Measurements from ENCODE around the gene PKIB.

Gene PKIB

GRCh38 chr6:122671251-122671650 is 61.0 kb downstream of the PKIB start:
- DNase-seq: no peak

DNA sequence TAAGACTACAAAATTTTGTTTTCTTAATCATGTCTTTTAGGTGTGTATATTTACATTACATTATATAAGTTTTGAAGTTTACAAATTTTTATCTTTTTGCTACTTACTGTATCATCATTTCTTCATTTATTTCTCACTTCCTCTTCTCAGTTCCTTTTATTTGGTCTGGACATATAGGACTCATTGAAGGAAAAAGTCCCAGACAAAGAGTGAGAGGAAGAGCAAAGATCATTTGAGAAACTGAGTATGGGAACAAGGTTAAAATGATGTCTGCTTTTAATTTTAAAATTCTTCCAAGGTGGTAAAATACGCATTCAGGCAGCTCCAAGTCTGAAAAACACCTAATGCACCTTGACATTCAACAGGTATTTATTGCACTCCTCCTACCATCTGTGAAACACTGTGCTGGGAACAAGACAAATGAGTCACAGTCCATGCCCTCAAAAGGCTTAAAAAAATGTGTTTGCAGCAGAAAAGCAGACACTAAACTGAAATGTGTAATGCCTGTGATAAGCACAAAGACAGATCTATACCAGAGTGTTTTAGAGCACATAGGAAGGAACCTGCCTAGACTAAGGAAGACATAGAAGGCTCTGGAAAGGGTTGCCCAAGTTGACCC is 63.2 kb downstream of the PKIB start:
- DNase-seq: no peak

- no peak for DNase-seq
Measured at GRCh38 chr6:122676146-122676545, 65.9 kb downstream of the PKIB start.

DNA sequence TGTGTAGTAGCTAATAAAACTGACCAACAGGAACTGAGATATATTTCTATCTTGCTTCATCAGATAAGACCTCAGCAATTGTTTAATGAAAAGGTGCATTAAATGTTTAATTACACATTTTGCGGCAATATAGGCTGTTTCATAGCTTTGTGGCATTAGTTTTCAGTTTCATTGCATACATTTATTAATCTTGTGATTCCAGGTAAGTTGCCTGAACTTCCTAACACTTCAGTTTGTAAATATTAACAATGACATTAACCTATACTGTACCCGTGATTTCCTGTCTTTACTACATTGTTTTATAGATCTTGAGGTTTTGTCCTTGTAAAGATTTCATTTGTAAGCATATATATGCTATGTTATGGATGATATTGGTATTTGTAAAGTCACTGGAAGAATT is 66.5 kb downstream of the PKIB start:
- no peak for DNase-seq

DNA sequence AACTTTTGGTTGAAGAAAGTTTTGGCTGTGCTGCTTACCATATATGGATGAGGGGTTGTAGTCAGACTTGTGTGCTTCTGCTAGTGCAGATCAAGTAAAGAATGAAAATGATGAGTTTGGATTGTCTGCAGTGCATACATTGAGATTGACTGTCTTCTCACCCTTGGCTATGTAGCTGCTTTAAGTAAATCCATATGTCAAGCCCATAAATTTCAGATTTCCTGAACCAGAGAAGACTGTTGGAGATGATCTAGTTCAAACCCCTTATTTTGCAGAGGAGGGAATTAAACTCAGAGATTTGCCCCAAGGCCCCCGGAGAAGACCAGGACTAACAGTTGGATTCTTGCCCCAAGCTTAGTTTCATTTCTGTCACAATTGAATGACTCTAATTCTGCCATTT is 67.2 kb downstream of the PKIB start:
- no peak for DNase-seq

GRCh38 chr6:122678841-122679240 is 68.6 kb downstream of the PKIB start:
- DNase-seq: no peak

DNA sequence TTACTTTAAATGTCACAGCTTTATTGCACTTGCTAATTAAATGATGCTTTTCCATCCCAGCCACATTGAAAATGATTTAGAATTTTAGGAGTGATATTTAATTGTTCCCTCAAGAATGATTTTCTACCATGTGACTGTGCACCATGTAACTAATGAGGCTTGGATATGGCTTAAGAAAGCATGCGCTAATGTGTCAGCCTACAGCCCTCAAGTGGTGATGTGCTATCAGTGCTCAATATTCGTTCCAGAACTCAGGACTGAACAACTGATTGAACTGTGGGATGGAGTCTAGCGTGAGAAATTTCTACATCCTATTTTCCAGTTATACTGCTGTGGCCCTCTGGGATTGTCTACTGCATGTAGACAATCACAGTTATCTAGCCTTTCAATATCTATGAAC is 71.5 kb downstream of the PKIB start:
- no peak for DNase-seq

- no peak for DNase-seq
Measured at GRCh38 chr6:122683989-122684651, 73.9 kb downstream of the PKIB start.

GRCh38 chr6:122692175-122692598 is 82.0 kb downstream of the PKIB start:
- DNase-seq: no peak

DNA sequence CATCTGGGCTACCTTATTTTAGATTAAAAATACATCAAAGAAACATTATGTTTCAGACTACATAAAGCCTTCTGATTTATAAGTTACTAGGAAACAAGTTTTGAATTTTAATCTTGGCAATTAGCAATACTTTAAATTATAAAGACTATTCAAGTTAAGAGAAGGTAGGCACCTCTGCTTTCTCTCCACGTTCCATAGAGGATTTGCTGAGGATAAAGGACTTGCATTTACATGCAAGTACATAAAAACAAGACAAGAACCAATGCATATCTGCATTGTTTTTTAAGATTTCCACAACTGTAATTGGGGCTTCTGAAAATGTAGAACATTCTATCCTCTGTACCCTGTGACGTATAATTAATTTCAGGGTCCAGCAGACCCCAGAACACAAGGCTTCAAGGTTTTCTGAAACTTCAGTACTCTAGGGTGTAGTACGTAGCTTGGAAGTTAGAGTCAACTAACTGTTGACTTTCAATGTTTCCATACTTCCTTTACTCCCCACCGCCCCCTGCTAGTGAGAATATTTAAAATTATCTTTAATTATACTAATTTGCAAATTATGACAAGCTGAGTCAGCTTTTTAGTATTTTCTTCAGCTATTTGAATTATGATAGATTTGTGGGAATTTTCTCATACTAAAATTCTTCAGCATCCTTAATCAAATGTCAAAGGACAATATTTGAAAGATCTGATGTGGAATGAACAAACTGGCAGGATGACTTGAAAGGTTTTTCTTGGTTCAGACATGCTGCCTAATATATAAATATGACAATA is 82.8 kb downstream of the PKIB start:
- no peak for DNase-seq

- DNase-seq: no peak
Measured at GRCh38 chr6:122694075-122694474, 83.9 kb downstream of the PKIB start.

GRCh38 chr6:122694602-122695001 is 84.4 kb downstream of the PKIB start:
- DNase-seq: no peak

- DNase-seq: no peak
Measured at GRCh38 chr6:122695188-122695587, 85.0 kb downstream of the PKIB start.

GRCh38 chr6:122696079-122696478 is 85.9 kb downstream of the PKIB start:
- DNase-seq: no peak

GRCh38 chr6:122696853-122697252 is 86.6 kb downstream of the PKIB start:
- DNase-seq: no peak

GRCh38 chr6:122697458-122697857 is 87.3 kb downstream of the PKIB start:
- DNase-seq: no peak

DNA sequence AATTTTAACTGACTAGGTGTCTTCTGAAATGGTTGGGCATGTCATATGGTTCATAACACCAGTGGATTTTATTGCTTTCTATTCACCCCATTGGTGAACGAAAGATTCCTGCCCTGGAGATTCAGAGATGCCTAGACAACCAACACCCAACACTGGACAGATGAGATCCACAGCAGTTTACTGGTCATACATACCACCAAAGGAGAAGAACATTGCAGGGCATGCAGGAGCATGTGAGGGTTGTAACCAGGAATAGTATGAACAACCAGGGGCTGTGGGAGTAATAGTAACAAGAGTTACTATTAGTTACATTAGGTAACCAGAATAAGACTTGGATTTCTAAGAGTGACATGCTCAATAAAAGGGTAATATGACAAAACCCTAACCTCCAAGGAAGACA is 91.5 kb downstream of the PKIB start:
- DNase-seq: no peak

DNA sequence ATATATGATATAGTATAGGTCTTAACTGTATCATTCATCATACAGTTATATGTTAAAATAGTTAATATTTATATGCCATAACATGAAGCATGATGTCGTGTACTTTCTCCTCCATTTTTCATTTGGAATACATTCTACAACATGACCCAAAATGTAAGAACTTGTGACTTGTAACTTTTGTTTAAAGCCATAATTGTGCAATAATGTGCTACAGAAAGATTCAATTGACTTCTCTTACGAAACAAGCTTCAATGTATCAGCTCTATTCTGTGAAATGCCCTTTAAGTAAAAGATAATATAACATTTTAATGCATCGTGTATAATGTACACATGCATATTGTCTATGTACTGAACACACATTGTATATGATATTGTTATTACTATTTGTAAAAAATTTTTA is 92.6 kb downstream of the PKIB start:
- DNase-seq: no peak

- DNase-seq: no peak
Measured at GRCh38 chr6:122704066-122704465, 93.9 kb downstream of the PKIB start.

DNA sequence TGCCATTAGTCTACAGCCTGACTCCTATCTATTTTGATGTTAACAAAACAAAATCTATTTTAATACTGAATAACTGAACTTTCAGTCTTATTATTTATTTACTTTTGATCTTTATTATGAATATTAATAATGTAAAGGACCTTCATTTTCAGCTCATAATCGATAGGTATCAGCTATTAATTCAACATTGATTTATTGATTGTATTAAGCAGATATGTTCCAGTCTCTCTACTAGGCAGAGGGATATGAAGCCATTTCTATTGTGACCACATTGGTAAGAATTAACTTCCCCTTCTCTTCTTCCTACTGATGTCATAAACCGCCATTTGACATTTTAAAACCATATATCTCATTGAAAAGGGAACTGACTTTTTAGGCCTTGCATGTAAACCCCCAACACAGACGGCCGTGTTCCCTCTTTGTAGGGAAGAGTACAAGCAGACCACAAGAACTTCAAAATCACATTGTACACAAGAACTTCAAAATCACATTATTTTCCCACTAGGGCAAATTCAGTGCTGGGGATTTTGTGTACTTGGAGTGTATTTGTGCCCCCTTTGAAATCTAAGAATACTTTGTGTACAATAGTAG is 99.8 kb downstream of the PKIB start:
- peak; percentile 6 for DNase-seq

GRCh38 chr6:122710908-122711635 is 100.9 kb downstream of the PKIB start:
- no peak for DNase-seq

GRCh38 chr6:122712093-122712447 is 101.9 kb downstream of the PKIB start:
- no peak for DNase-seq

DNA sequence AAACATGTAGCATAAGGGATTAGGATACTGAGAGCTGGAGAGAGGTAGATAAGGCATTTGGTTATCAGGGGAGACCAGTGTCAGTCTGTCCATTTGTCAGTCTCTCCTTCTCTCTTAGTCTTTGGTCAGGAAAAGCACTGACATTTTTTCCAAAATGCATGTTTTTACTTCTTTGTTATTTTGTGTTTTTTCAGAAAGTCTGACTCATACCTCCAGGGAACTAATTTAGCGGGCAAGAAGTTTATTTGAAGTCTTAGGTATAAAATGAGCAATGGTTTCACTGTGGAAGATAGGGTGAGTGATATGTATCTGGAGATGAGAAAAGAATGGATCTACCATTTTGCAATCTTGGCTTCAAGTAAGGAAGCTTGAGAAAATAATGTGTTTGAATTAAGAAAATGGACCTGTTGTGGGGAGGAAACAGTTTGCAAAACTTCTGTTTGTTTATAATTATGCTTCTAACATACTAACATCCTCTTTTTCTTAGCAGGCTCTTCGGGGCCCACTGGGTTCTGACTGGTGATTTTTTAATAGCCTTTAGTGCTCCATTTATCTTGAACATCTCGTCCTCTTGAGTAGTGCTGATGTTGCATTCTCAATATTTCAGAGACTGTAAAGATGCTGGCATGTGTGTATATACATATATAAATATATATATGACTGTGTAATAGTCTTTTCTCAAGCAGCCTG is 102.4 kb downstream of the PKIB start:
- no peak for DNase-seq
